ENCODE data around the gene GPR33. TPM values are rescaled to one million over a fixed set of nuclear protein-coding genes. Genes with fewer than 3 reads are reported as not detected.

The GPR33 gene
- total RNA-seq, 4 donors from 2014 or later = not detected

- Histone ChIP-seq H3K36me3 (no peaks in the 10 kb centered on the region), H3K9me3 (no peaks in the 10 kb centered on the region), H3K27me3 (no peaks in the 10 kb centered on the region), H3K4me1 (no peaks in the 10 kb centered on the region), H3K27ac (no peak overlapping the region), H3K4me3 (no peak overlapping the region)
- TF ChIP-seq, protein P1, sequence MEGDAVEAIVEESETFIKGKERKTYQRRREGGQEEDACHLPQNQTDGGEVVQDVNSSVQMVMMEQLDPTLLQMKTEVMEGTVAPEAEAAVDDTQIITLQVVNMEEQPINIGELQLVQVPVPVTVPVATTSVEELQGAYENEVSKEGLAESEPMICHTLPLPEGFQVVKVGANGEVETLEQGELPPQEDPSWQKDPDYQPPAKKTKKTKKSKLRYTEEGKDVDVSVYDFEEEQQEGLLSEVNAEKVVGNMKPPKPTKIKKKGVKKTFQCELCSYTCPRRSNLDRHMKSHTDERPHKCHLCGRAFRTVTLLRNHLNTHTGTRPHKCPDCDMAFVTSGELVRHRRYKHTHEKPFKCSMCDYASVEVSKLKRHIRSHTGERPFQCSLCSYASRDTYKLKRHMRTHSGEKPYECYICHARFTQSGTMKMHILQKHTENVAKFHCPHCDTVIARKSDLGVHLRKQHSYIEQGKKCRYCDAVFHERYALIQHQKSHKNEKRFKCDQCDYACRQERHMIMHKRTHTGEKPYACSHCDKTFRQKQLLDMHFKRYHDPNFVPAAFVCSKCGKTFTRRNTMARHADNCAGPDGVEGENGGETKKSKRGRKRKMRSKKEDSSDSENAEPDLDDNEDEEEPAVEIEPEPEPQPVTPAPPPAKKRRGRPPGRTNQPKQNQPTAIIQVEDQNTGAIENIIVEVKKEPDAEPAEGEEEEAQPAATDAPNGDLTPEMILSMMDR (IDR thresholded peaks at IDR 0.05) = no peak
- no peak for TF ChIP-seq POLR2A (IDR thresholded peaks at IDR 0.05)
- intact Hi-C loops (cut with DNase I) = no loop called here
- WGBS, 2 donors = no CpG with 5 or more reads among the region's 33 CpGs
- DNase-seq = no peak
Measured at GRCh38 chr14:31527087-31527486, 39.2 kb upstream of the GPR33 start.

DNA sequence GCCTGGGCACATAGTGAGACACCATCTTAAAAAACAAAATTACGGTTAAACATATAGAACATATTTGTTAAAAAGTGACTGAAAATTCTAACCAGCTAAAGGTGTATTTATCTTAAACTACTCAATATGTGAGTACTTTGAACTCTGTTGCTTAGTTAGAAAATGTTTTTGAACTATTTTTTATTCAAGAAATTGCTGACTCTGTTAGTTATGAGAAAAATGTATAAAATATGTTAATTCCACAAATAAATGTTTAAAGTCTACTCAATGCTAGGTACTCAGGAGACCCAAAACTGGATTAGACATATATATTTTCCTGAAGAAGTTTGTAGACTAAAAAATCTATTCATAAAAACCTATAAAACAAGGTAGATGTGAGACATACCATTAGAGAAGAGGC is 23.0 kb upstream of the GPR33 start:
- Histone ChIP-seq H3K9me3 (no peaks in the 10 kb centered on the region), H3K27ac (no peak overlapping the region), H3K27me3 (no peaks in the 10 kb centered on the region), H3K4me1 (no peaks in the 10 kb centered on the region), H3K36me3 (no peaks in the 10 kb centered on the region), H3K4me3 (no peak overlapping the region)
- intact Hi-C loops (cut with DNase I) = no loop called here
- TF ChIP-seq, protein P1 (IDR thresholded peaks at IDR 0.05) = no peak
- no peak for TF ChIP-seq POLR2A (IDR thresholded peaks at IDR 0.05)
- 94 to 100% methylated on average over 1 of the region's 1 CpG for WGBS, 2 donors
- no peak for DNase-seq

- no peak for DNase-seq
- intact Hi-C loops (cut with DNase I) = no loop called here
- no peaks in the 10 kb centered on the region for H3K27me3 ChIP-seq
- H3K9me3 ChIP-seq = no peaks in the 10 kb centered on the region
- H3K4me3 ChIP-seq = no peak overlapping the region
- no peak for TF ChIP-seq POLR2A (IDR thresholded peaks at IDR 0.05)
- TF ChIP-seq, protein P1 (IDR thresholded peaks at IDR 0.05) = peak; percentile 32 to 70 (median 51)
- peaks cover 0 to 6% (median 0%) of the 10 kb centered on the region in 3 donors for H3K4me1 ChIP-seq
- no peak overlapping the region for H3K27ac ChIP-seq
- no peaks in the 10 kb centered on the region for H3K36me3 ChIP-seq
Measured at GRCh38 chr14:31510222-31510621, 22.4 kb upstream of the GPR33 start.

DNA sequence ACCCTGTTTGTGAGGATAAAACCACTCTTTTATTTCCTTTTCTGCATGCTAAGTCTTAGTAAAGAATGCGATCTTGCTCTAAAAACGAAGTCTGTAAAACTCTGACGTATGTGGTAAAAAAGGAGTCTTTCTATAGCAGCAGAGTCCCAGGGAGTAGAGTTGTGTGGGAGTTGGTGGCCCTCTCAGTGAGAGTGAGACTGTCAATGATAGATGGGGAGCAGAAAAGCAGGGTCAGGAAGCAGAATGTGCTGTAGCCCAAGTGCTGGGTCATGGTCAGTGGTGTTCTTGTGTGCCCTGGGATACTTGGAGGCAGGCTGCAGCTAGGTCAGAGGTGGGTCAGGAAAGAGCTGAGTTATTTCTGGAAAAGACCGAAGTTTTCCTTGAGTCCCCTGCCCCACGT is 20.3 kb upstream of the GPR33 start:
- no peaks in the 10 kb centered on the region for H3K27me3 ChIP-seq
- 59 to 67% methylated on average over 4 to 5 of the region's 5 CpGs for WGBS, 2 donors
- DNase-seq = no peak
- TF ChIP-seq POLR2A (IDR thresholded peaks at IDR 0.05) = no peak
- TF ChIP-seq, protein P1 (IDR thresholded peaks at IDR 0.05) = no peak
- no peaks in the 10 kb centered on the region for H3K9me3 ChIP-seq
- H3K4me1 ChIP-seq = peaks cover 0 to 14% (median 0%) of the 10 kb centered on the region in 3 donors
- intact Hi-C loops (cut with DNase I) = no loop called here
- H3K4me3 ChIP-seq = no peak overlapping the region
- H3K36me3 ChIP-seq = no peaks in the 10 kb centered on the region
- H3K27ac ChIP-seq = no peak overlapping the region

DNA sequence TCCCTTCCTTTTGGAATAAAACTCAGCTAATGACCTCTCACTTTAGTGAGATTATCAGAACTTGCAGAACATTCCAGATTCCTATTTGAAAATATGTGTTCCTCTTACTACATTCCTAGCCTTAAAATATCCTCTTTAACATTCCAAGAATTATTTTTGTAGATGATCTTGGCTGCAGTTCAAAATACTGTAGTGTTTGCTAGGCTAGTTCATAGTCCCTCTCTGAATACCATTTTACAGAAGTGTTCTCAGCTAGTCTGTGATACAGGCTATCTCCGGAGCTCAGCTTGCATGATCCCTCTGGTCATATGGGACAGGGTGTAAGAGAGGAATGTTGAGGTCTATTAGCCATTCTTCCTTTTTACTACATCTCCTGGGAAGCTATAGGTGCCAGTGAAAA is 17.6 kb upstream of the GPR33 start:
- DNase-seq = no peak
- Histone ChIP-seq H3K36me3 (no peaks in the 10 kb centered on the region), H3K27ac (peak overlapping the region in 1 of 4 donors; percentile 7), H3K4me3 (no peak overlapping the region), H3K9me3 (no peaks in the 10 kb centered on the region), H3K4me1 (peaks cover 0 to 14% (median 0%) of the 10 kb centered on the region in 3 donors), H3K27me3 (no peaks in the 10 kb centered on the region)
- intact Hi-C loops (cut with DNase I) = no loop called here
- TF ChIP-seq POLR2A (IDR thresholded peaks at IDR 0.05) = no peak
- TF ChIP-seq, protein P1 (IDR thresholded peaks at IDR 0.05) = no peak
- WGBS, 2 donors = 64 to 67% methylated on average over 1 of the region's 1 CpG

Data from esophagus squamous epithelium (tissue), 5 donors.